NCI-H2227 treated with DMSO at 0.1 percent for 48 hours (cell line): ENCODE measurements around the gene CNST.
"Not testable (repeated sequence)": the region's sequence is repeated elsewhere in the genome, so short reads cannot be mapped to it uniquely, and the experiment has no call there.

Experiments
- DNase-seq: peaks from one replicate; lab custom pipeline; 2025; lab: John Stamatoyannopoulos, UW

CNST gene

DNA sequence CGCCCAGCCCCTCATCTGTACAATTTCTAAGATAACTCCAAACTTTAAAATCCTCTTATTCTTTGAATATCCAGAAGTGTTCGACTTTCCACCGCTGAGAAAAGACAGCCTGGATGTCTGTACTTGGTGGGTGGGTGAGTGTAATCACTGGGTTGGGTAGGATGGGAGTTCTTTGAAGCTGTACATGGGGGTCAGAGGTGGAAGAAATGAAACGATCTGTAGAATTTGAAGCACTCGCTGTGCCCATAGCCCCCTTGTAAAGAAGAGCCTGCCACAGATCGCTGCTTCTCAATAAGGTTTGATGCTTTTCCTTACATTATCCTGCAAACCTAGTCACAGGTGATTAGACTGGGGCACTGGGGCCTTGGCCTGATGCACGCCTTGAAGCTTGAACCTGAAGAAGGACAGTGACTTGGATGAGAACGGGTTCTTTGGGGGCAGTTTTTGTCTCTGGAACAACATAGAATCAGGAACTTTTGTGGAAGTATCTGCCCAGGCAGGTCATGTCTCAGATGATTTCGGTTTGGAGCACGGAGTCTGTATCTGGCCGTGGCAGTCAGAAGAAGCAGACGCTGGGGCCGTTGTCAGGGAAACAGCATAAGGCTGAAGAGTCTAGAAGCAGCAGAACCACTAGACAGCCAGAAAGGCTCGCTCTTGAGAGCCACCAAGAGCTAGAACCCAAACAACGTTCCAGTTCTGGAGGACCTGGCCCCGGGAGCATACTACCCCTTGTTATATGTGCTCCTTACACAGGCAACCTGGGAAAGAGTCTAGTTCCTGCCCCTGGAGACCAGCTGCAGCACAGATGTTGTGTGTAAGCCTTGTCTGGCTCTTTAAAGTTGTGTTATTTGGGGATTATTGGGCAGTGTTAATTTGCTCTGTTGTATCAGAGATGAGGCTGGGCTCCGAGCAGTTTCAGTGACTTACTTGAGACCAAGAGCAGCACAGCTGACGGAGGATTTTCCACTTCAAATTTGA lies 112.8 kb downstream of the CNST start:
- no peak for DNase-seq

GRCh38 chr1:246679794-246680177 lies 113.5 kb downstream of the CNST start:
- DNase-seq, result no peak

DNA sequence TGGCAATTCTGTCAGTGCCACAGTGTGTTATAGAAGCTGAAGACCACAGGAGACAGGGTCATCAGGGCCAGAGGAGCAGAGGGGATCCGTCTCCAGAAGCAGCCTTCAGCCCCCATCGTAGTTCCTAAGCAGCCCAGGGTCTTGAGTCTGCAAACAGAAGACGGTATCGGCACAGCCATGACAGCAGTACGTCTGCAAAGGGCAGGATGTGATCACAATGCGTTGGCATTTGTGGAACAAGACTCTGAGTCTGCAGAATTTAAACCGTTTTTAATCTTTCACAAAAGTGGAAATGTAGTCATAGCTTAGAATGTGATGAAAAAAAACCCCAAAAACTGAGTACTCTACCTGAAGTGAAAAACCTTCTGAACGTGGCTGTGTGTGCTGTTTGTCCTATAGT lies 113.9 kb downstream of the CNST start:
- no peak for DNase-seq

- DNase-seq, result no peak
Measured at GRCh38 chr1:246680696-246681130, 114.5 kb downstream of the CNST start.

DNA sequence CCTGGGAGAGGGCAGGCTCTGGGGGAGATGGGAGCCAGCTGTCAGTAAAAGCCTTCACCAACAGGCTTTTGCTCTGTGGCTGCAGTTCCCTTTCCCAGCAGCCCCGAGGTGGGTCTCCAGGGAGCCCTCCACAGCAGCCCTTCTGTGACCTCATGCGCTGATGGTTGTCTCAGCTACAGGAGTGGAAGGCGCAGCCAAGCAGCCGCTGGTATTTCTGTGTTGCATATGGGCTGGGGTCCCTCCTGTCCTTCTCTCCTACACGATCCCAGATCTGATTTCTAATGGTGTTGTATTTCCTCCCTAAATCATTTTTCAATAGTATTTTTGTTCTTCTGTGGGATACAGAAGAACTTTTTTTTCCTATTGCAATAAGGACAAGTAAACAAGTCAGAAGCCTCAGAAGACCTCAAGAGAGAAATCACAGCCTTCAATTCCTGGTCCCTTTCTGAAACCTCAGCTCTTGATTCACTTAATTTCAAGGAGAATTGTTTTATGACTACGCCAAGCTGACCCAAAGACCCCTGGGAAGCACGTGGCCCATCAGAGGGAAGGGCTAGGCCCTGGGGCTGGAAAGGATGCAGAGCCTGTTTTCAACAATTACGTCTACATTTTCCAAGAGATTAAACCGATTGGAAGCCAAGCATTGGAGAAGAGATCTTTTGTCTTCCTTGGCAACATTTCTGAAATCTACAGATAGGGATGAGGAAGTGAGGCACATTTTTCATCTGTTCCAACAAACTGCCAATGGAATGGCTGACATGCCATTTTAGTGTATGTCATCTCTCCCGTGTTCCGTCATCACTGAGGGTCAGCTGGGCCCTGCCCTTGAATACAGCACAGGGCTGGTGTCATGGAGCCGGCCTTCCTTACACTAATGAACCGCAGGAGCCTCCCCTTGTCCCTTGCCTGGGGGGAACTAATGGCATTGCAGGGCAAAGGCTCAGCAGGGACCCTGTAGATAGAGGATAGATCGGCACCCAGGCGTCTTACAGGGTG lies 115.9 kb downstream of the CNST start:
- DNase-seq, result no peak

DNA sequence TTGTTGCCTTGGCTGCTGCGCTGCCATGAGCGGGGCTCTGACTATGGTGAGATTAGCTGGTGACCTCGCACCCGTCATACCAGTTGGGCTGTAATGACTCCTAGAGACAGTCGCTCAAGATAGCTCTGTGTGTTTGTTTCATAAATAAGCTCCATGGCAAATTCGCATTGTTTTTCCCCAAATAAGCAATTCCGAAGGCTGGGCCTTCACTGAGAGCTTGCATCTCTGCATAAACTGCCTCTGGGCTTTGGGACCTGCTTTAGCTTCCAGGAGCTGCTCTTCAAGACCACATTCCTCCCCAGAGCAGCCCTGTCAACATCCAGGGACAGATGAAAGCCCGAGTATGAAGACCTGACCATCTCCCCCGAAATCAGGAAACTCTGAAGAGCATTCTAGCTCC lies 117.3 kb downstream of the CNST start:
- DNase-seq, result no peak

DNA sequence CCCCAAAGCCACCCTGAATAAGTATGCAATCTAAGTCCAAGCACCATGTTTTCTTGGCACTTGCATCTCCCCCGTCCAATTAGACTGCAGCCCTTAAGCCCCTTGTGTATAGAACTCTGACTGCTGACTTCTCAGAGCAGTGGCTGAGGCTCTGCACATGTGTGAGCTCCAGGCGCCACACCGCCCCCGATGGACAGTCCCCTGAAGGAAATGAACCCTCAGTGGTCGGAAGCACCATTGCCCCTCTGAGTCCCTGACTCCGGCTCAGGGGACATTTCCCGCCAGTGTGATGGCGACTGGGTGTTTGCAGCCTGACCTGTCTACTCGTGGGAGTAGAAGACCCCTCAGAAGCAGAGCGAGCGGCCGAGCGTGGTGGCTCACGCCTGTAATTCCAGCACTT lies 120.7 kb downstream of the CNST start:
- no peak for DNase-seq

GRCh38 chr1:246689409-246690008 lies 123.3 kb downstream of the CNST start:
- DNase-seq, result peak; percentile 67

GRCh38 chr1:246690100-246690499 lies 123.8 kb downstream of the CNST start:
- no peak for DNase-seq

DNA sequence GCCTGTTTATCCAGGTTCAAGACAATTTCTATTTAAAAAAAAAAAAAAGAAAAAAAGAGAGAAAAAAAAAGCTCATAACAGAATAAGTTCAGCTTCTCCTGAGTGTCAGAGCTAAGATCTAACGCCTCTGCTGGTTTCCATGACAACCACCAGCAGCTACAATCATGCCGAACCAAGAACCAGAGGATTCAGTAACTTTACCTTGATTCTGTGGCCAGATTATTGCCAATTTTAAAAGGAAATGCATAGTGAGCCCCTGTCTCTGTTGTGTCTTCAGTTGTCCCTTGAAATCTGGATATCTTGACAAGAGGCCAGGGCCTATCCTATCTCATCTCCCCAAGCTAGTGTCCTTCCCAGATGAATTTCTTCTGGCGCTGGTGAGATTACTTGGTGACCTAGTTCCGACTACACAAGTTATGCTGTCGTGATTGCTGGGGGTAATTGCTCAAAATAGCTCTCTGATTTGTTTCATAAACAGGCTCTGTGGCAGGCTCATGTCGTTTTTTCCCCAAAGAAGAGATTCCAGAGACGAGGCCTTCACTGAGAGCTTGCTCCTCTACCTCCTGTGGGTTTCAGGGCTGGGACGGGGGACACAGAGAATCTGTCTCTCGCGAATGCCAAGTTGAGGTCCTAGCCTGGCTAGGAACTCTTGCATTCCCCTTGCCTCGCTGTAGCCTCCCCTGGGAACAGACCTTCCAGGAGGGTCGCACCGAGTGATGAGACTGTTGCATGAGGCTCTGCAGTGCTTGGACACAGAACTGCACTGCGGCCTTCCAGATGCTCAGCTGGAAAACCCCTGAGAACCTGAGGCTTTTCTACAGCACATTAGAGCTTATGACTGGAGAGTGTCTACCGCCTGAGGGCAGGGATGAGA lies 125.6 kb downstream of the CNST start:
- no peak for DNase-seq

DNA sequence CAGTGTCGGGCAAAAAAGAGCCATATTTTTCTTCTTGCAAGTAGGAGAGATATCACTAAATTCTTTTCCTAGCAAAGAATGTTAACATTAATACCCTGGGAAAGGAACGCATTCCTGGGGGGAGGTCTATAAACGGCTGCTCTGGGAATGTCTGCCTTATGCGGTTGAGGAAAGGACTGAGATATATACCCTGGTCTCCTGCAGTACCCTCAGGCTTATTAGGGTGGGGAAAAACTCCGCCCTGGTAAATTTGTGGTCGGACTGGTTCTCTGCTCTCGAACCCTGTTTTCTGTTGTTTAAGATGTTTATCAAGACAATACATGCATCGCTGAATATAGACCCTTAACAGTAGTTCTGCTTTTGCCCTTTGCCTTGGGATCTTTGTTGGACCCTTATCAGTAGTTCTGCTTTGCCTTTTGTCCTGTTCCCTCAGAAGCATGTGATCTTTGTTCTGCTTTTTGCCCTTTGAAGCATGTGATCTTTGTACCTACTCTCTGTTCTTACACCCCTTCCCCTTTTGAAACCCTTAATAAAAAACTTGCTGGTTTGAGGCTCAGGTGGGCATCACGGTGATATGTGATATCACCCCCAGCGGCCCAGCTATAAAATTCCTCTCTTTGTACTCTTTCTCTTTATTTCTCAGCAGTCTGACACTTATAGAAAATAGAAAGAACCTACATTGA lies 128.1 kb downstream of the CNST start:
- not testable (repeated sequence) for DNase-seq

- no peak for DNase-seq
Measured at GRCh38 chr1:246695136-246695535, 128.9 kb downstream of the CNST start.

- DNase-seq, result no peak
Measured at GRCh38 chr1:246695666-246696065, 129.4 kb downstream of the CNST start.

- DNase-seq, result no peak
Measured at GRCh38 chr1:246698466-246699094, 132.3 kb downstream of the CNST start.

DNA sequence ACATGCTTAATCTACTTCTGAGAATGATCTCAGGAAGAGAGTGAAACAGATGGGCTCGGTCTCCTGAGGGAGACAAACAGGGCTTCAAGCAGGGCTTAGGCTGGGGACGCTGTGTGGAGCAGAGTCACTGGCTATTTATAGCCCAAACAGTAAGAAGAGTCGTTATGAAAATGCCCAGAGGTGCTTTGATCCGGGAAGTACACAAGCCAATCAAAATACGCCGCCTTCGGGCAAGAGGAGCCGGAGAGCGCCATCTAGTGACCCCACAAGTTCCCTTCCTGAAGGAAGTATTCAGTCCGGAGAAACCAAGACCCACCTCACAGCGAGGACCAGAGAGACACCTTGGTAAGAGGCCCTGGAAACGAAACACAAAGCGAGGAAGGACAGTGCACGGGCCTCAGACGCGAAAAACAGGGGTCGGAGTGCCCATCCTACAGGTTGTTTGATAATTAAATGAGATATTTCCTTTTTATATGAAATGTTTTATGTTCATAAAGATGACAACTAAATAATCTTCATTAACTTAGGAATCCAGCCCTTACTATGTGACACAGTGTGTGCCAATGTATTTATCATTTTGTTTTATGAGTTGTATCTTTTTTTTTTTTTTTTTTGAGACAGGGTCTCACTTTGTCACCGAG lies 133.0 kb downstream of the CNST start:
- peak; percentile 82 for DNase-seq

- no peak for DNase-seq
Measured at GRCh38 chr1:246703581-246703980, 137.3 kb downstream of the CNST start.

DNA sequence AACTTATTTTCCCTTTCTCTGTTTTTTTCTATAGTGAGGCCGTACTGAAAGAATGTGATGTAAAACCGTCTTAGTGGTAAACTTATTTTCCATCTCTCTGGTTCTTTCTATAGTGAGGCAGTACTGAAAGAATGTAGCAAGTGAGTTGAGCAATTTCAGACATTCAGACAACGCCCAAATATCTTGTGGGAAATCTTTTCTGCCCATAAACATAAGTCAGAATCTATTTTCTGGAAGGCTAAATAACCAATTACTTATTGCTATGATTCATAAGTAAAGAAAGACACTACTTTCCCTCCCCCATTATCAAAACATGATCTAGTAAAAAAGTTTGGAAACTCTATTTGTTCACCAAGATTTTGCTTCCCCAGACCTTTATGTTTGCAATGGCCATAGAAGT lies 139.1 kb downstream of the CNST start:
- DNase-seq, result no peak

DNA sequence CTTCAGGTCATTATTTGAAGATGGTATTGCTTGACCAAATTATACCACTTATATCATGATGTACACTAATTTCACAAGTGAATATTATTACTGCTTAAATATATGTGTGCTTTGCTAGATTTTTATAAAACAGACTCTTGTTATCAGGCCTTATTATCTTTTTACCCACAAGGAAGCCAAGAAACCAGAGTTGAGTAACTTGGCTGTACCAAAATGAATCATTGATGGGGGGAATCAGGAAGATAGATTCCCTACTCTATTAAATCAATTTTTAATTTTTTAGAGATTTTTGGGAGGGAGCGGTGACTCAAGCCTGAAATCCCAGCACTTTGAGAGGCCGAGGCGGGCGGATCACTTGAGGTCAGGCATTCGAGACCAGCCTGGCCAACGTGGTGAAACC lies 141.9 kb downstream of the CNST start:
- DNase-seq, result no peak

GRCh38 chr1:246709196-246709595 lies 142.9 kb downstream of the CNST start:
- DNase-seq, result no peak

DNA sequence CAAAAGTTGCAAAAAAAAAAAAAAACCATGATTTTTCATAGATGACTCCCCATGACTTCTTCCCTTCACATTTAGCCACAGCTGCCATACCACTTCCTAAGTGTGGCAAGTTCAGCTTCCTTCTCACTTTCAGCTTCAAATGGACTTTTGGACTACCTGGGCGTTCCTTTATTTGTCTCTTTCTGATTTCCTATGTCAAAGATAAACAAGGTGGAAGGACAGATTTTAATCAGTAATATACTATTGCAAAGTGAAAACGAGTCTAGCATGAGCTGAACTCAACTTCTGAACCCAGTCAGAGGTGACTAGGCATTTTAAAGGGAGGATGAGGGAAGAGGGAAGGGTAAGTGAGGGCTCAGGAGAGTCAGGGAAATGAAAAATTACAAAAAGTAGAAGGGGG lies 143.6 kb downstream of the CNST start:
- DNase-seq, result no peak
